Mammary microvascular endothelial cell (primary cell): ENCODE data around the gene ERI2. TPM values are rescaled to one million over a fixed set of nuclear protein-coding genes. Genes with fewer than 3 reads are reported as not detected.

Experiments used
- total RNA-seq: library from RNA; depleted of rRNA; stranded (reverse); fragments of >200 nt; gene quantifications from 2 replicates; pipeline ENCODE4 v1.2.3, GENCODE V29; 2015

ERI2 gene
- 9.0 and 9.2 TPM in 2 replicates for total RNA-seq

GRCh38 chr16:20806168-20807050, at the start of gene ERI2, which contains the start of gene REXO5:
Gene ERI2 (minus strand): TSS chr16:20806472. CDS start chr16:20806430, 42 bp downstream.
Gene REXO5 (plus strand): TSS chr16:20806527. CDS start chr16:20806954, 427 bp downstream.

GRCh38 chr16:20763461-20764232, 42.6 kb downstream of the ERI2 start, which contains the start of gene ACSM3:
Gene ACSM3 (plus strand): TSS chr16:20764014. CDS start chr16:20770035, 6,021 bp downstream.

Other genes with a start within 250 kb of the ERI2 start
- gene ACSM2B, start 230.1 kb downstream of the ERI2 start, total RNA-seq = 0.05 and 0.07 TPM in 2 replicates
- not detected in 2 replicates for gene ACSM1, start 108.8 kb downstream of the ERI2 start, total RNA-seq
- gene THUMPD1, start 64.7 kb downstream of the ERI2 start, total RNA-seq = 34.0 and 36.2 TPM in 2 replicates
- gene ACSM3, start 42.5 kb downstream of the ERI2 start, total RNA-seq = 0.33 and 0.44 TPM in 2 replicates
- gene REXO5, start 55 bp upstream of the ERI2 start, total RNA-seq = 3.5 and 4.2 TPM in 2 replicates
- 28.7 and 29.2 TPM in 2 replicates for gene DCUN1D3, start 93.9 kb upstream of the ERI2 start, total RNA-seq
- gene LYRM1, start 94.3 kb upstream of the ERI2 start, total RNA-seq = 36.6 and 59.3 TPM in 2 replicates